Fibroblast of lung (primary cell): ENCODE results near the gene CHST13. TPM values are rescaled to one million over a fixed set of nuclear protein-coding genes. Genes with fewer than 3 reads are reported as not detected.

Experiments used
- DNase-seq, 2 donors: peaks; one replicate each; pipeline versions ENCODE4 v3.0.0 to v3.0.0-alpha.2; 2010; ENCODE audit warnings: low read depth in 2 of 2
- H2AFZ ChIP-seq: 2 replicates; pipeline ENCODE4 v1.5.1; 2012; ENCODE audit warnings: low read length, control low read depth, inconsistent platforms
- H3K27ac ChIP-seq: 2 replicates; pipeline ENCODE4 v1.5.1; 2011; ENCODE audit warnings: low read length, control low read depth; ENCODE audit not compliant: insufficient read depth
- H3K27me3 ChIP-seq: 2 replicates; pipeline ENCODE4 v1.5.1; 2011; ENCODE audit warnings: mild to moderate bottlenecking, low read length; ENCODE audit not compliant: control insufficient read depth, insufficient read depth
- H3K36me3 ChIP-seq: 2 replicates; pipeline ENCODE4 v1.5.1; 2011; ENCODE audit warnings: low read length; ENCODE audit not compliant: control insufficient read depth, insufficient read depth
- H3K4me1 ChIP-seq: 2 replicates; pipeline ENCODE4 v1.5.1; 2011; ENCODE audit warnings: low read length; ENCODE audit not compliant: control insufficient read depth, insufficient read depth; ENCODE audit errors: extremely low read depth
- H3K4me2 ChIP-seq: 2 replicates; pipeline ENCODE4 v1.5.1; 2011; ENCODE audit warnings: low read length, control low read depth; ENCODE audit not compliant: insufficient read depth; ENCODE audit errors: extremely low read depth
- H3K4me3 ChIP-seq, 4 experiments: fragments of 200-600 bp in 1 of 4; sonication (generic) in 1 of 4; replicated peaks in 1 of 4; 2 replicates each; pipeline ENCODE4 v1.5.1; 2011 to 2016; ENCODE audit warnings: low read length in 4 of 4, low read depth in 3 of 4, mild to moderate bottlenecking in 3 of 4, control low read depth in 2 of 4, inconsistent platforms in 1 of 4, mixed read lengths in 1 of 4; ENCODE audit not compliant: insufficient read depth in 1 of 4; ENCODE audit errors: control extremely low read depth in 1 of 4
- H3K79me2 ChIP-seq: 2 replicates; pipeline ENCODE4 v1.5.1; 2012; ENCODE audit warnings: mild to moderate bottlenecking, low read length, inconsistent platforms; ENCODE audit not compliant: control insufficient read depth, insufficient read depth
- H3K9ac ChIP-seq: 2 replicates; pipeline ENCODE4 v1.5.1; 2011; ENCODE audit warnings: mild to moderate bottlenecking, low read length, control low read depth; ENCODE audit not compliant: insufficient read depth
- H3K9me3 ChIP-seq: 2 replicates; pipeline ENCODE4 v1.5.1; 2012; ENCODE audit warnings: low read depth, low read length; ENCODE audit not compliant: control insufficient read depth, insufficient read depth
- H4K20me1 ChIP-seq: 2 replicates; pipeline ENCODE4 v1.5.1; 2011; ENCODE audit warnings: low read length; ENCODE audit not compliant: control insufficient read depth, insufficient read depth; ENCODE audit errors: extremely low read depth
- CTCF ChIP-seq, 2 donors: IDR thresholded peaks in 1 of 2; conservative IDR thresholded peaks in 1 of 2; 1 replicate in 1 of 2; 2 replicates in 1 of 2; pipeline ENCODE4 v1.5.1; 2011 to 2012; ENCODE audit warnings: low read length in 2 of 2, control low read depth in 1 of 2, inconsistent platforms in 1 of 2, low read depth in 1 of 2, mild to moderate bottlenecking in 1 of 2
- EZH2 ChIP-seq: IDR thresholded peaks from 2 replicates; pipeline ENCODE4 v1.5.1; 2012; ENCODE audit warnings: low read length, control low read depth, mild to moderate bottlenecking; ENCODE audit errors: missing control alignments
- polyA plus RNA-seq, 2 donors: library from polyadenylated mRNA; depleted of rRNA in 1 of 2; stranded (reverse) in 1 of 2; unstranded in 1 of 2; fragments of >200 nt; gene quantifications; 2 replicates each; pipeline ENCODE4 v1.2.1, GENCODE V29; 2011 to 2012; ENCODE audit warnings: missing spikeins in 1 of 2
- total RNA-seq: library from RNA; depleted of rRNA; stranded (reverse); fragments of >200 nt; gene quantifications from 2 replicates; pipeline ENCODE4 v1.2.1, GENCODE V29; 2014

CHST13 gene
- total and polyA plus RNA-seq, 2 donors (not counting 1 experiment from before 2014, with no cell fraction given) = under 0.01 TPM; not detected in 1

GRCh38 chr3:126490619-126491018 is 33.3 kb upstream of the CHST13 start:
- no peak for TF ChIP-seq CTCF (conservative IDR thresholded peaks at IDR 0.05 in 1 of 2, IDR thresholded peaks at IDR 0.05 in 1 of 2; ENCODE audit: low read depth in 1 of 2, low read length in 2 of 2)
- no peak for TF ChIP-seq EZH2
- H3K79me2 ChIP-seq = no peaks in the 10 kb centered on the region
- H3K4me1 ChIP-seq = no peaks in the 10 kb centered on the region
- H3K9ac ChIP-seq = no peak overlapping the region
- no peak overlapping the region for H3K4me3 ChIP-seq
- no peaks in the 10 kb centered on the region for H4K20me1 ChIP-seq
- H2AFZ ChIP-seq = no peak overlapping the region
- DNase-seq = no peak
- H3K9me3 ChIP-seq = no peaks in the 10 kb centered on the region
- no peak overlapping the region for H3K4me2 ChIP-seq
- no peak overlapping the region for H3K27ac ChIP-seq
- H3K27me3 ChIP-seq = peaks cover 5% of the 10 kb centered on the region
- H3K36me3 ChIP-seq = no peaks in the 10 kb centered on the region

- no peak for TF ChIP-seq CTCF (conservative IDR thresholded peaks at IDR 0.05 in 1 of 2, IDR thresholded peaks at IDR 0.05 in 1 of 2; ENCODE audit: low read depth in 1 of 2, low read length in 2 of 2)
- no peak for TF ChIP-seq EZH2
- Histone ChIP-seq H3K9ac (no peak overlapping the region), H3K27ac (no peak overlapping the region), H3K27me3 (peaks cover 5% of the 10 kb centered on the region), H4K20me1 (no peaks in the 10 kb centered on the region), H3K4me3 (no peak overlapping the region), H3K9me3 (no peaks in the 10 kb centered on the region), H3K4me2 (no peak overlapping the region), H2AFZ (no peak overlapping the region), H3K4me1 (no peaks in the 10 kb centered on the region), H3K36me3 (no peaks in the 10 kb centered on the region), H3K79me2 (no peaks in the 10 kb centered on the region)
- no peak for DNase-seq
Observed at GRCh38 chr3:126491221-126492013, 32.5 kb upstream of the CHST13 start.

GRCh38 chr3:126493051-126493450 is 30.9 kb upstream of the CHST13 start:
- DNase-seq = no peak
- Histone ChIP-seq H3K4me1 (no peaks in the 10 kb centered on the region), H3K9me3 (no peaks in the 10 kb centered on the region), H3K27me3 (peaks cover 10% of the 10 kb centered on the region), H3K9ac (no peak overlapping the region), H3K4me2 (no peak overlapping the region), H3K27ac (no peak overlapping the region), H3K79me2 (no peaks in the 10 kb centered on the region), H3K36me3 (no peaks in the 10 kb centered on the region), H3K4me3 (no peak overlapping the region), H4K20me1 (no peaks in the 10 kb centered on the region), H2AFZ (no peak overlapping the region)
- TF ChIP-seq CTCF (conservative IDR thresholded peaks at IDR 0.05 in 1 of 2, IDR thresholded peaks at IDR 0.05 in 1 of 2; ENCODE audit: low read depth in 1 of 2, low read length in 2 of 2) (no peak), EZH2 (no peak)
